ENCODE results near the gene HPN.

The HPN gene

GRCh38 chr19:35109395-35110112 lies 68.0 kb downstream of the HPN start:
- H3K4me3 ChIP-seq (ENCODE audit: low read length): no peak overlapping the region
- TF ChIP-seq EZH2 (optimal IDR thresholded peaks at IDR 0.05; ENCODE audit: low read depth, low read length) (no peak), CTCF (IDR thresholded peaks at IDR 0.05; ENCODE audit: low read length) (no peak), EZH2phosphoT487 (IDR thresholded peaks at IDR 0.05; ENCODE audit: low read length) (no peak)
- H3K4me2 ChIP-seq (ENCODE audit: low read depth, low read length): no peak overlapping the region
- H3K9ac ChIP-seq (ENCODE audit: low read length): no peak overlapping the region
- H3K27ac ChIP-seq (ENCODE audit: low read length): no peak overlapping the region
- no peaks in the 10 kb centered on the region for H3K36me3 ChIP-seq (replicated peaks; ENCODE audit: insufficient read depth, low read length)
- H4K20me1 ChIP-seq (ENCODE audit: insufficient read depth, low read length): no peaks in the 10 kb centered on the region
- no peaks in the 10 kb centered on the region for H3F3A ChIP-seq (ENCODE audit: insufficient read depth, low read length)
- H3K27me3 ChIP-seq (replicated peaks; ENCODE audit: insufficient read depth, low read length): peaks cover 62% of the 10 kb centered on the region
- no peaks in the 10 kb centered on the region for H3K9me3 ChIP-seq (replicated peaks; ENCODE audit: insufficient read depth, low read length)
- no peak for DNase-seq
- H3K4me1 ChIP-seq (ENCODE audit: low read length): no peaks in the 10 kb centered on the region
- H2AFZ ChIP-seq (ENCODE audit: low read length): no peak overlapping the region
- H3K79me2 ChIP-seq (ENCODE audit: low read length): no peaks in the 10 kb centered on the region
- no peaks in the 10 kb centered on the region for H3K9me2 ChIP-seq (replicated peaks; ENCODE audit: insufficient read depth, low read length)

- Histone ChIP-seq H3K4me1 (ENCODE audit: low read length) (no peaks in the 10 kb centered on the region), H3K9me3 (replicated peaks; ENCODE audit: insufficient read depth, low read length) (no peaks in the 10 kb centered on the region), H2AFZ (ENCODE audit: low read length) (no peak overlapping the region), H3K4me2 (ENCODE audit: low read depth, low read length) (no peak overlapping the region), H3F3A (ENCODE audit: insufficient read depth, low read length) (no peaks in the 10 kb centered on the region), H4K20me1 (ENCODE audit: insufficient read depth, low read length) (no peaks in the 10 kb centered on the region), H3K36me3 (replicated peaks; ENCODE audit: insufficient read depth, low read length) (no peaks in the 10 kb centered on the region), H3K4me3 (ENCODE audit: low read length) (no peak overlapping the region), H3K9ac (ENCODE audit: low read length) (no peak overlapping the region), H3K27ac (ENCODE audit: low read length) (no peak overlapping the region), H3K79me2 (ENCODE audit: low read length) (no peaks in the 10 kb centered on the region), H3K9me2 (replicated peaks; ENCODE audit: insufficient read depth, low read length) (no peaks in the 10 kb centered on the region), H3K27me3 (replicated peaks; ENCODE audit: insufficient read depth, low read length) (peaks cover 68% of the 10 kb centered on the region)
- TF ChIP-seq EZH2phosphoT487 (IDR thresholded peaks at IDR 0.05; ENCODE audit: low read length) (no peak), CTCF (IDR thresholded peaks at IDR 0.05; ENCODE audit: low read length) (no peak), EZH2 (optimal IDR thresholded peaks at IDR 0.05; ENCODE audit: low read depth, low read length) (no peak)
- no peak for DNase-seq
These were observed 69.5 kb downstream of the HPN start for GRCh38 chr19:35110974-35111373.

- H3F3A ChIP-seq (ENCODE audit: insufficient read depth, low read length): no peaks in the 10 kb centered on the region
- peaks cover 72% of the 10 kb centered on the region for H3K27me3 ChIP-seq (replicated peaks; ENCODE audit: insufficient read depth, low read length)
- H3K9me2 ChIP-seq (replicated peaks; ENCODE audit: insufficient read depth, low read length): no peaks in the 10 kb centered on the region
- DNase-seq: no peak
- H4K20me1 ChIP-seq (ENCODE audit: insufficient read depth, low read length): no peaks in the 10 kb centered on the region
- H3K4me1 ChIP-seq (ENCODE audit: low read length): no peaks in the 10 kb centered on the region
- H2AFZ ChIP-seq (ENCODE audit: low read length): no peak overlapping the region
- no peak overlapping the region for H3K9ac ChIP-seq (ENCODE audit: low read length)
- H3K9me3 ChIP-seq (replicated peaks; ENCODE audit: insufficient read depth, low read length): no peaks in the 10 kb centered on the region
- no peak overlapping the region for H3K4me3 ChIP-seq (ENCODE audit: low read length)
- H3K27ac ChIP-seq (ENCODE audit: low read length): no peak overlapping the region
- TF ChIP-seq CTCF (IDR thresholded peaks at IDR 0.05; ENCODE audit: low read length) (no peak), EZH2phosphoT487 (IDR thresholded peaks at IDR 0.05; ENCODE audit: low read length) (no peak), EZH2 (optimal IDR thresholded peaks at IDR 0.05; ENCODE audit: low read depth, low read length) (no peak)
- H3K36me3 ChIP-seq (replicated peaks; ENCODE audit: insufficient read depth, low read length): no peaks in the 10 kb centered on the region
- H3K4me2 ChIP-seq (ENCODE audit: low read depth, low read length): no peak overlapping the region
- H3K79me2 ChIP-seq (ENCODE audit: low read length): no peaks in the 10 kb centered on the region
These were observed 71.6 kb downstream of the HPN start for GRCh38 chr19:35112995-35113688.

Data from MM.1S (cell line).